NCI-H1436 (cell line): ENCODE measurements around the gene INTS1.
"Not testable (repeated sequence)": the region's sequence is repeated elsewhere in the genome, so short reads cannot be mapped to it uniquely, and the experiment has no call there.

Source experiments
- DNase-seq: peaks from one replicate; lab custom pipeline; 2025; lab: John Stamatoyannopoulos, UW

The INTS1 gene

GRCh38 chr7:1445341-1445740 is 58.8 kb downstream of the INTS1 start:
- DNase-seq: no peak

GRCh38 chr7:1444925-1445322 is 59.3 kb downstream of the INTS1 start:
- no peak for DNase-seq

DNA sequence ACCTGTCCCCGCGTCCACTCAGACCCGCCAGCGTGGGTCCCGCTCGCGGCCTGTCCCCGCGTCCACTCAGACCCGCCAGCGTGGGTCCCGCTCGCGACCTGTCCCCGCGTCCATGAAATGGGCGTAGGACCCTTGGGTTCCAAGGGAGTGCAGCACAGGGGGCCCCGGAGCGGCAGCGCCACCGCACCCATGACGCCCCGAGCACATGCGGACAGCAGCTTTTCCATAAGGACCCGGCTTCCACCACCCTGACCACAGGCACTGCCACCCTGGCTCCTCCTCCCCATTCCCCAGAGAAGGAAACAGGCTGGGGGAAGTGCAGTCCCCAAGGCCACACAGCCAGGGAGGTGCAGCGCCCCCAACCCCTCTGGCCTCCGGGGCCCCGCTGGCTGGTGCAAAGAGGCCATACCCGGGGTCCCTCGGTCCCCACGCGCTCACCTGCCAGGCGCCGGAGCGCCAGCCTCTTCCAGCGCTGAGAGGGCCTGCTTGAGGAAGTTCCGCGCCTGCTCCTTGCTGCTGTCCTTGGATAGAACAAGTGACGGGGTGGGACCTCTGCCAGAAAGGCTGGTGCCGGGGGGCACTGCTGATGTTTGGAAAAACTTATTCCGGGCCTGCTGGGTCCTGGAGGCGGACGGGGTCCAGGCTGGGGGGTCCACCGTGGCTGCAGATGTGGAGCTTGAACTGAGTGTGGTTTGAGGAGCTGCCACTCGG is 59.8 kb downstream of the INTS1 start:
- no peak for DNase-seq

DNA sequence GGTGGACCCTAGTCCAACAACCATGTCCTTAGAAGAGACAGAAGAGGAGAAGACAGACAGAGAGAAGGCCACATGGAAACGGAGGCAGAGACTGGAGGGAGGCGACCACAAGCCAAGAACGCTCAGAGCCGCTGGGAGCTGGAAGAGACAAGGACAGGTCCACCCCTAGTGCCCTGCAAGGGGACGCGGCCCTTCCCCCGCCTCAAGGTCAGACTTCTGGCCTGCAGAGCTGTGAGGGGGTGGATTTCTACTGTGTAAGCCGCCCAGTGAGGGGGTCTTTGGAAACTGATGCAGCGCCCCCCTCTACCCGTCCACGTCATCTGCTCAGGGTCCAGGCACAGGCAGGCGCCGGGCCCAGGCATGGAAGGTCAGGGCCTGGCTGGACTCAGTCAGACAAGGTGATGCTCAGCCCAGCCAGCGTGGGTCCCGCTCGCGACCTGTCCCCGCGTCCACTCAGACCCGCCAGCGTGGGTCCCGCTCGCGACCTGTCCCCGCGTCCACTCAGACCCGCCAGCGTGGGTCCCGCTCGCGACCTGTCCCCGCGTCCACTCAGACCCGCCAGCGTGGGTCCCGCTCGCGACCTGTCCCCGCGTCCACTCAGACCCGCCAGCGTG is 60.5 kb downstream of the INTS1 start:
- not testable (repeated sequence) for DNase-seq

GRCh38 chr7:1442355-1443124 is 61.6 kb downstream of the INTS1 start:
- DNase-seq: no peak

DNA sequence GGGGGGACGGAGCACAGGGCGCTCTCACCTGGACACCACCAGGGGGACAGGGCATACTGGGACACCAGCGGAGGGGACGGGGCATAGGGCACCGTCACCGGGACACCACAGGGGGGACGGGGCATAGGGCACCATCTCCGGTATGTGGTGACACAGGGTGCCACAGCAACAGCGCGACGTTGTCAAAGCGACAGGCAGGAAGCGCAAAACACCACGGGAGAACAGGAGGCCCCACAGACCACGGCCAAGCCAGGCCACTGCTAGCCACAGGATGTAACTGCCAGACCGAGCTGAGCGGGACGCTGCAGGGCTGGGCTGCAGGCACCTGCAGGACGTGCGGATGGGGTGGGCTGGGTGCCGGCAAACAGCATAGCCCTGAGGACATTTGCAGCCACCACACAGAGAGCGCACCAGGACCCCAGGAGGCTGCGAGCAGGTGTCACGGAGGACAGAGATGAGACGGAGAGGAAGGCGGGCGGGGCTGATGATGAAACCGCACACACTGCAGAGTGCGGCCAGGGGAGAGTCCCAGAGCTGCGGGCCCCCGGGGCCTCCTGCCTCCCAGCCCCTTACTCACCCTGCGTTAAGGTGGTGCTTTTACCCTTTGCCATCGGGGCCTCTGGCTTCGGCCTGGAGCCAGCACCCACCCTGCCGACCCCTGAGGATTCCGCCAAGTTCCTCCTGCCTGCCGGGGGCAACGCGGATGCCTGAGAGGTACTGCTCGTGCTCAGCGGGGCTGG is 62.4 kb downstream of the INTS1 start:
- no peak for DNase-seq

DNA sequence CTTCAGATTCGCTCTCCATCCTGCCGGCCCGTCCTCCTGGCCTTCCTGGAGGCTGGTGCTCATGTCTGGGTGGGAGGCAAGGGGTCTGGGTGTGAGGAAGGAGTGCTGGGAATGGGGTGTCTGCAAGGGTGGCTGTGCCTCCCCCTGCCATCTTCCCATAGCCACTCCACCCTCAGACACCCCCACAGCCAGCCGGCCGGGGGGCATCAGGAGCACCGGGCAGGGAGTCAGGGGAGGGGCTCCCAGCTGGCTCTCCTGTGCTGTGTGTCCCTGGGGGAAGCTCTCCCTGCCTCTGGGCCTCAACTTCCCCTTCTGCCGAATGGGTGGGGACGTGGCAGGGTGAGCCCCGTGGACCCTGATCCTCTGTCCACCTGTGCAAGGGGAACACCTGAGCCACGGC is 63.6 kb downstream of the INTS1 start:
- no peak for DNase-seq

DNA sequence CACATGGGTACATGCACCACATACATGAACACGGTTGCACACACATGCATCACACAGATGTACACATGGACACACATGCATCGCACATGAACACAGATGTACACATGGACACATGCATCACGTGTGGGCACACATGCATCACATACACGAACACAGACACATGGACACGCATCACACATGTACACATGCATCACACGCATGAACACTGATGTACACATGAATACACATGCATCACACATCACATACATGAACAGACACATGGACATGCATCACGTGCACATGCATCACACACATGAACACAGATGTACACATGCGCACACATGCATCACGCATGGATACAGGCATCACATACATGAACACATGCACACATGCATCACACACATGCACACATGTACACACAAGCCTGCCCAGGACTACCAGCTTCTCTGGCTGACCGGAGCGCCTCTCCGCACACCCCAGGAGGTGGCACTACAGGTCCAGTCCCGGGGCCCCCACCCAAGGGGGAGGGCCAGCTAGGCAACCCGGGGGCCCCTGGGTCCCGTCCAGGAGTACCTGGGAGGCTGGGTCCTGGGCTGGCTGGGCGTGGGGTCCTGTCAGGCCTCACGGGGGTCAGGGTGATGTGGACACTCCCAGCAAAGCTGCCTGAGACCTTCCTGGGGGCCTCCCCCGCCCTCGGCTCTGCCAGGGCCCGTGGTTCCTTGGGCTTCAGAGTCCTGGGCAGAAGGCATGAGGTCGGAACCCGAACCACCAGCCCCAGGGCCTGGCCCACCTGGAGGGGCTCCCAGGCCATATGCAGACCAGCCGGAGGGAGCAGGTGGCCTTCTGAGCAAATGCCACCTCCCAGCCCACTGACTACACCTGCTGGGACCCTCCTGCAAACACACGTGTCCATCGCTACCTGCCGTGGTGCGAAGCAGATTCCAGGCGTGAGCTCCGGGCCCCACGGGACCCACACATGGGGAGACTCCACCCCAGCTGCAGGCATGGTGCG is 64.5 kb downstream of the INTS1 start:
- no peak for DNase-seq

DNA sequence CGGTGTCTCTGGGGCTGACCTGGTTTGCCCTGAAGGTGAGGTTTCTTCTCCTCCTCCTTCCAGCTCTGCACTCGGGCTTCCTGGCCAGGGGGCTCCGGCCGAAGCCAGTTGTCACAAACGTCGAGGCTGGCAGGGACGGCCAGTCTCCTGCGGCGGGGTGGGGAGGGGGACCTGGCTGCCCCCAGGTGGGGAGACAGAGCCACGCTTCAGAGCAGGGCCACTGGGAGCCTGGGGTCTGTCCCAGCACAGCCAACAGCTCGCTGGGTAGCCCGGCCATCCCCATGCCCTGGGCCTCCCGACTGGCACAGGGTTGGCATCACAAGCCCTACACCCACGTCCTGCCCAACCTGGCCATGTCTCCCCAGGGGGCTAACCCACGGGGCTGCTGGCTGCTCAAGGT is 65.4 kb downstream of the INTS1 start:
- no peak for DNase-seq

DNA sequence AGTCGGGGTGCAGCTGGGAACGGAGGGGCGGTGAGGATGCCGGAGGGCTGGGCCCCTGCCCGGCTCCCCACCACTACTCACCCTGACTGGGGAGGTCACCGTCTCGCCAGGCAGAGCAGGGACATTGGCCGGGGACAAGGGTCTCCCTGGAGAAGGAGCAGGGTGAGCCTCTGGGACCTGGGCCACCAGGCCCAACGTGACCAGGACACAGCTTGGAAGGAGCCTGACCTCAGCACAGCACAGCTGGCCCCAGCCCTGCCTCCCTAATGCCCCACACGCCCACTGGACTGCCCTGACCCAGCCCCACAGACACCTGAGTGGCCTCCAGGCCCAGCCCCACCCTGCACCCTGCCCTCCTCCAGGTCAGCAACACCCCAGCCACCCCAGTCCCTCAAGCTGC is 66.0 kb downstream of the INTS1 start:
- DNase-seq: no peak

- DNase-seq: no peak
These were observed 66.9 kb downstream of the INTS1 start for GRCh38 chr7:1437155-1437880.

GRCh38 chr7:1436608-1437007 is 67.6 kb downstream of the INTS1 start:
- DNase-seq: no peak

DNA sequence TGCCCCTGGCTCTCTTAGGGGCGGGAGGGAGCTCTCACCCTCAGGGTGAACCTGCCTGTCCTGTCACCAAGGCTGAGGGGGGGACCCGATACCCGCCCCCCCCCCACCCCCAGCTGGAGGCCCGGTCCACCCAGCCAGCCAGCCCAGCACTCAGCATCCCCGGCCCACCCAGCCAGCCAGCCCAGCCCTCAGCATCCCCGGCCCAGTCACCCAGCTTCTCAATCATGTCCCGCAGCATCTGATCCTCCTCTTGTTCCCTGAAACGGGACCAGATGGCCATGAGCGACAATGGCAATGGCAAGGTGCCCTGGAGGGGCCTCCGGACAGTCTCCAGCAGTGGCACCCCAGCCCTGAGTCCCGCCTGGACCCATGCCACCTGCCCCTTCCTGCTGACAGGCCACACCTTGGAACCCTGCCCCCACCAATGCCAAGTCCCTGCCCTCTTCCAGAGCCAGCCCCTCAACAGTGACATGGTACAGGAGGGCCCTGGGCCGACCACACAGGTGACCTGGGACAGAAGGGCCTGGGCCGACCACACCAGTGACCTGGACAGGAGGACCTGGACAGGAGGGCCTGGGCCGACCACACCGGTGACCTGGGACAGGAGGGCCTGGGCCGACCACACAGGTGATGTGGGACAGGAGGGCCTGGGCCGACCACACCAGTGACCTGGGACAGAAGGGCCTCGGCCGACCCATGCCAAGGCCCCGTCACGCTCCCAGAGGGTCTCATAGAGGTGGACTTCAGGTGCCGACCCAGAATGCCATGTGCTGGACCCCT is 69.1 kb downstream of the INTS1 start:
- DNase-seq: no peak

GRCh38 chr7:1434165-1434718 is 69.9 kb downstream of the INTS1 start:
- DNase-seq: no peak

GRCh38 chr7:1433128-1433920 is 70.9 kb downstream of the INTS1 start:
- no peak for DNase-seq

DNA sequence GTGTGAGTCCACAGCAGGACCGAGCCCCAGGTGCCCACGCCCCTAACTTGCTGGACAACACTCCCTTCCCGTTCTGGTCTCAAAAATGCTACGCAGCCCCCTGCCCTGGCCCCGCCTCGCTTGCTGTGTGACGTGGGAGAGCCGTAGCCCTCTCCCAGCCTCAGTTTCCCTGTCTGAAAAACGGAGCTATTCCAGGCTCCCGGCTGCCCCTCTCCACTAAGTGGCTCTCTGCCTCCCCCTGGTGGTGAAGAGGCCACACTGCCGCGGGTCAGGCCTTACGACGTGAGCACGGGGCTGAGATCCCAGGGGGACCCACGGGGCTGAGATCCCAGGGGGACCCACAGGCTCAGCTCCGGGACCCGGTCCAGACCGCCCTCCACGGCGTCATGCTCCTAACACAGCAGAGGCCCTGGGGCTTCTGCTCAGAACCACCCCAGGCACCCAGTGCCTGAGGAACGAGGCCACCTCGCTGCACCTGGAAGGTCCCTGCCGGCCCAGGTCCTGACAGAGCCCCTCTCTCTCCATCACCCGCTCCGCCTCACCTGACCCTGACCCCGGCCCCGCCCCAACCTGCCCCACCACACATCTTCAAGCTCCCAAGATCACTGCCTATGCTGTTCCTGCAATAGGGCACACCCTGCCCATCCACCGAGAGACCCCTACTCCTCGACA is 71.6 kb downstream of the INTS1 start:
- DNase-seq: peak; percentile 92

GRCh38 chr7:1431634-1432380 is 72.4 kb downstream of the INTS1 start:
- DNase-seq: no peak
